HG03097 (cell line): ENCODE measurements around the gene BLCAP.
"Not testable (repeated sequence)": the region's sequence is repeated elsewhere in the genome, so short reads cannot be mapped to it uniquely, and the experiment has no call there.

Source experiments
- ATAC-seq: cut with Tn5 transposase; IDR thresholded peaks from one replicate; pipeline ENCODE4 v1.9.1; 2021; ENCODE audit not compliant: unreplicated experiment, low FRiP score

BLCAP gene, protein sequence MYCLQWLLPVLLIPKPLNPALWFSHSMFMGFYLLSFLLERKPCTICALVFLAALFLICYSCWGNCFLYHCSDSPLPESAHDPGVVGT

DNA sequence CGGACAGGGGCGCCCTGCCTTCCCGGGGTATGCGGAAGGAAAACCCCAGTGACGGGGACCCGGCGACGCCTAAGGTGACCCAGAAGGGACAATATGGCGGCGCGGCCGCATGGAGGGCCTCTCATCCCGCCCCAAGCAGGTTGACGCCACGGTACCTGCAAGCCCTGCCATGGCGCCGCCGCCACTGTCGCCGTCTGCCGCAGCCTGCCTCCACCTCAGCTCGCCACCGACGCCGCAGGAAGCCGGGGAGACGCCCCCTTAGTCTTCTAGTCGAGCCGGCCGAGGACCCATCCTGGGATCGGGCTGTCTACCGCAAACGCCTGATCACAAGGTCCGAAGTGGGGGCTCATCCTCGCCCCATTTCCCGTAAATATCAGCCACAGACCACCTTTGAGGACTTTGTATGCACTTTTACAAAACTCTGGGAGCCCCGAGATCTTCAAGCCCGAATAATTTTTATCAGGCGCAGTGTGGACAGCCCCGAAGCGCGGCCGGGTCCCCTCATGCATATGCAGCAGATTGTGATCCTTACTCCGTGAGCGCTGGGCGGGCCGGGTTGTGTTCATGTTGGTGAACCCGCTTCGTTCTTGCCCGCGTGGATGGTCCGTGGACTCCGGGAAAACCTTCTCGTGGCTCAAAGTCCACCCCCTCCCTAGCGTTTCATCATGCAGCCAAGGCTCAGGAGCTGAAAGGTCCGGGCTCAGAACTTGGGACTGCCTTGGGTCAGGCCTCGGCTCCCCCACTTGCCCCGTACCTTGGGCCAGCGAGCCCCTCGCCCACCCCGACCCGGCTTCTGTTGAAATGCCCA lies at the start of gene BLCAP:
TSS of gene BLCAP (minus strand) at position 239 of the 808 bp plus-strand sequence. CDS start 8,702 bp downstream, outside the sequence.
- peak; percentile 51 for ATAC-seq

DNA sequence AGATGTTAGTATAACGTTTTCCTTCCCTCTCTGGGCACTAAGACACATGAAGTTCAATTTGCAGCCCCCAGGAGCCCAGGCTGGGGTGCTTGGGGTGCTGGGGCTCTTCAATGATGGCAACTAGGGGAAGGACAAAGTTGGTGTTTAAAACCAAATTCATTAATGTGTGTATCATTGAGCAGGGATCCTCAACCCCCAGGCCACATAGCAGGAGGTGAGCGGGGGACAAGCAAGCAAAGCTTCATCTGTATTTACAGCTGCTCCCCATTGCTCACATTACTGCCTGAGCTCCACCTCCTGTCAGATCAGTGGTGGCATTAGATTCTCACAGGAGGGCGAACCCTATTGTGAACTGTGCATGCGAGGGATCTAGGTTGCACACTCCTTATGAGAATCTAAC lies 49.8 kb upstream of the BLCAP start:
- not testable (repeated sequence) for ATAC-seq

DNA sequence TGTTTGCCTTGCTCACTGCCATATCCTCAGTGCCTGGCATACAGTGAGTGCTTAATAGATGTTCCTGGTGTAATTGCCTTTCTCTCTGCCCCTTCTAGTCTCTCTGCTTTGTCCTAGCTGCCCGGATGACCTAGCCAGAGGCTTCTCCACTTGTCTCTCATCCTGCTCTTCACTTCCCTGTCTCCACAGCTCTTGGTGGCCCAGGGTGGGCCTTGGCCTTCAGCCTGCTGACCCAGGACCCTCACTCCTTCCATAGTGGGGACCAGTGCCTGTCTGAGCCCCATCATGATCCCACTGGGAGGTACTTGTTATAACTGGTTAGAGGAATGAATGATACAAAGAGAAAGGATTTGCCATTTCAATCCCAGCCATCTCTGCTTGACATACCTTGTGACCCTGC lies 49.2 kb upstream of the BLCAP start:
- no peak for ATAC-seq

DNA sequence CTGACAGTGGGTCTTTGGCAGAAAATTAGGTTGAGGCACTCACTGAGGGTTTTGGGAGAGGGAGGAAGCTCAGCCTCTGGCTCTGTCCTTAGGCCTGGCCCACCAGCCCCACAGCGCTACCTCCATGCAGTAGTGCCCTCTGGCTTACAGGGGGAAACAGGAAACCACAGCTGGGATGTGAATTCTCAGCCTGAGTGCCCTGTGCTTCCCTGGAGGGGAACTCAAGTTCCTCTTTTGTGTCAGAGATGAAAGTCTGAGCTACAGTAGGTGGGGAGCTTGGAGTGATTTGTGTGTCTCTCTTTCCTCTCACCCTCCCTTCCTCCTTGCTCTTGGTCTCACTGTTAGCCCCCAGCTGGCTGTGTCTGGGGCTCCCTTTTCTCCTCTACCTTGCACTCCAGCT lies 48.2 kb upstream of the BLCAP start:
- no peak for ATAC-seq

DNA sequence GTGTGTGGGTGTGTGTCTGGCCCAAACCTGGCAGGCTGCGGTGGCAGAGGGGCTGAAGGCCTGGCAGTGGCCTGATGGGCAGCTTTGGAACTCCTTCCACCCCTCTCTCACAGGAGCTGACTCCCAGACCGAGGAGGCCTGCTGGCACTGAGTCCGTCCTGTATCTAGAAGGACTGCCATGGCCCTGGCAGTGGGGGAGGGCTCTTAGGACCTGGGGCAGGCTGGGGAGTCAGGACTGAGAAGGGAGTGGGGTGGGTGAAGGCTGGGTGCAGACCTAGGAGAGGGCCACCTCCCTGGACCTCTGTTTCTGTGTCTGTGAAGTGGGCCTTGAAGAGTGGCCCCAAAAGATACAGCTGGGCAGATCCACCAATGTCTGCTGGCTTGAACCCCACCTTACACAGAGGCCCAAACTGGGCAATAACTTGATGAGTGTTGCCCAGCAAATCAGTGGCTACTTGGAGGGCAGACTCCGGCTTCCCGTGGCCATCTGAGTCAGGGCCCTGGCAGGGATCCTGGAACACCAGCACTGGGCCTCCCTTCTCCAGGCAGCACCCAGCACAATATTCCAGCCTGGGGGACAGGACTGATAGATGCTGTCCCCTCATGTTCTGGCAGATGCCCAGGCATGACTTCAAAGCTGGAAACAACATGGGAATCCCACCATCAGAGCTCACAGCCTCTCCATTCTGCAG lies 46.7 kb upstream of the BLCAP start:
- ATAC-seq = no peak

DNA sequence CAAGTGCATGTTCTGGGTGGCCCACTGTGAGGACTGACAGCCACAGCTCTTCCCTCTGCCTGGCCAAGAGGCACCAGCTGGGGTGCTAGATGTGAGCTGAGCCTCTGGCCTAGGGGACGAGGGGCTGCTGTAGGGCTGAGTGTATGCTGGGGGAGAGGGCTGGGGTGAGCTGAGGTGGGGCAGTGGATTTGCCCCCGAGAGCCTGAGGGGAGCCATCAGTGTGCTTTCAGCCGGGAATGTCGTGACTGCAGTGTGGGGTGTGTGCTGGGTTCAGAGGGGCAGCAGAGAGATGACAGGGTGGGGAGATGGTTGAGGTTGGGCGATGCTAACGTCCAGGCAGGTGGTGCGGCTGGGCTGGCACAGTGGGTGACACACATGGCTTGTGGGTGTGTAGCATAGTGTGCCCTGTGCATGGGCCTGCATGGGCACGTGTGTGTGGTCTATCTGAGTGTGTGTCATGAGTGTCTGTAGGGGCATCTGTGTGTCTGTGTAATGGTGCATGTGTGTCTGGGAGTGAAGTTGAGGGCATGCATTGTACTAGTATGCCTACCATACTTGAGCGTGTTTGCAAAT lies 46.0 kb upstream of the BLCAP start:
- no peak for ATAC-seq

DNA sequence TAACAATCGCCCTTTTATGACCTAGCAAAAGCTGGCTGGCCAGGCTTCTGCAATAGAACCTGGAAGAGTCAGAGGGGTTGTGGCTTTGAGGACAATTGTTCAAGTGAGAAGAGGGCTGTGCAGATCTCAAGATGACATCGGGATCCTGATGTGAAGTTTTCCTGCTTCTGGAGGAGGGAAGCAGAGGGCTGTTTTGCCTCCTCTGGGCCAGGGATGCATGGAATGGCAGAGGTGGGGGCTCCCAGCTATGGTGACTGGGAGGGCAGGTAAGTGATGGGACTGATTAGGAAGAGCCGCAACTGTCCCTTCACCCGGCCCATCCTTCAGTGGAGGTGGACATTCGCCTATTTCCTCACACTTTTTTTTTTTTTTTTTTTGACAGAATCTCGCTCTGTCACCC lies 43.4 kb upstream of the BLCAP start:
- ATAC-seq = no peak

DNA sequence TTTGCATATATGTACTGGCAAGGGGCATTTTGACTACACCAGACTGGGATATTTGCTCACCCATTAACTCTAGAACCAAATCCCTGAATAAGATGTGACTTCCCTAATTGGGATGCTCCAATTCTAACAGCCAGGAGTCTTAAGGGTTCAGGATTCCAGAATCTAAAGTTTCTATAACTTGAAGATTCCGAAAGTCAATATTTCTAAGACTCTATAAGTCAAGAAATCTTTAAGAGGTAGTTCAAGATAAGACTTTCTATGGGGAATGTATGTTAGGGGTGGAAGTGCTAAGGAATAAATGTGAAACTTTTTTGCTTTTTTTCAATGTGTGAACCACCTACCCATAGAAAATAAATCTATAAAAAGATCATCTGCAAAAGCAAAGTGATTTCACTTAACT lies 42.7 kb upstream of the BLCAP start:
- ATAC-seq = no peak

DNA sequence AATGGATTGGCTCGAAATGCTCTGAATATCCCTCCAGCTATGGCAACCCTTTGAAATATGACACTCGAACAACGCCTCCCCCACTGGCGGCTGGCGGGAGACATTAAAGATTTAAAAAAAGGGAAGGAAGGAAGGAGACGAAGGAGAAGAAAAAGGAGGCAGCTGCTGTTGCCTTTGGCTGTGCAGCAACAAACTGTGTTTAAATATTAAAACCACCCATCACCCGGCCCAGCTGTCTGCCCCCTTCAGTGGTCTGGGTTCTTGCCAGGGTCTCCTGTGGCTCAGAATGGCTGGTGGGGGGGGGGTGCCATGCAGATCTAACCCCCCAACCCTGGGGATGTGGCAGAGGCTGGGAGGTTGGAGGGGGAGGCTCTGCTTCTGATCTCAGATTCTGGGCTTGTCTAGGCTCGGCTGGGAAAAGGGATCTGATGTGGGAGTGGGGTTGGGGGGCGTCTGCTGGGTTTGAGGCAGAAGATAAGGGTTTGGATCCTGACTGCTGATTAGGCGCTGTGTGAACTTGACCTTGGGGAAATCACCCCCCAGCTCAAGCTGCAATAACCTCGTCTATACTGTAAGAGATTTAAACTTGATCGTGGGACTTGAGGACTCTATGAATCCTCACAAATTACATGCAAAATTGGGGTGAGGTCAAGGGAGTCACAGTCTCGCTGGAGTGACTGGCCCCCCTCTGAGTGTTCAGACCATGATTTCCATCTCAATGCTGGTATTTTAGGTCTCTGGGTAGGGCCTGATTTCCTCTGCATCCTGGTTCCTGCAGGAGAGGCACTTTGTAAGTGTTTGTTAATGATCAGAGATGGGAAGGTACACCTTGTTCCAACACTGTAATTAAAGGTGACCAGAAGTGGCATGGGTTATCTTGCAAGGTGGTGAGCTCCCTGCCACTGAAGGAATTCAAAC lies 40.3 kb upstream of the BLCAP start:
- ATAC-seq = no peak

DNA sequence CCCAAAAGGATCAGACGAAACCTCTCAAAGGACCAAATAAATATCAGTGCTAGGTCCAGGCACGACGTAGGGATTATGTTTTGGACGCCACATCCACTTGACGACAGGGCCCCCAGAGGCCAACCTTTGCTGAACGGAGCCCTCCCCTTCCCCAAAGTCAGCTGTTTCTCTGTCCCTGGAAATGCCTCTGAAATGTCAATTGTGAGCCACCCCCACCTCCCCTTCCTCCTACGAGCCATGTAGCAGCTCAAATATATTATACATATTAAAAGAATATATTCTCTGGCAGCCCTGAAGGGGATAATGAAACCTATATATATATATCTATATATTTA lies 39.6 kb upstream of the BLCAP start:
- ATAC-seq = no peak

DNA sequence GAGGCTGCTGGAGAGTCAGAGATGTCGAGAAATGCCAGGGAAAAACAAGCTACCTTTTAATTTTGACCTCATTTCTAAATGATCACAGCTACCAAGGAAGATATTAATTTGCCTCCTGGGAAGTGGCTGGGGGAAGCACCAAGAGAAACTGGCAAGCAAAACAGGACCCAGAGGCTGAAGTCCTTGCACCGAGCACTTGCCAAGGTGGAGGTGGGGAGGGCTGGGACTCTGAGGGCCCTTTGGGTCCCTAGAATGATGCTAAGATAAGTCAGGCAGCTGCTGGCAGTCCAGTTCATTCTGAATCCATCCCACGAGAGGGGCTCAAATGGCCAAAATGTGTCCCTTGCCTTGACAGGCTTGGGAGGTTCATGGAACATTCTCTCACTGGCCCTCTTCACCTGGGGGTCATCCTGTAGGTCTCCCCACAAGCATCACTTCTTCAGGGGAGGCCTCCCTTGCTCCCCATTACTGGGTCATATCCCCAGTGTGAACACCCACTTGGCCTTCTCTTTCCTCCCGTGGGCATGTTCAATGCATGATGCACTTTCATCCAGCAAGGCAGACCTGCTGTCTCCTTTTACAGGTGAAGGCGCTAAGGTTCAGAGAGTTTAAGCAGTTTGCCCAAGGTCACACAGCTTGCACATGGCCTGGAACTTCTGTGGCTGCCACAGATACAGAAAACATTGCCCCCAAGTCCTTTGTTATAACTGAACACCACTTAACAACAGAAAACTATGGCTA lies 39.1 kb upstream of the BLCAP start:
- no peak for ATAC-seq

DNA sequence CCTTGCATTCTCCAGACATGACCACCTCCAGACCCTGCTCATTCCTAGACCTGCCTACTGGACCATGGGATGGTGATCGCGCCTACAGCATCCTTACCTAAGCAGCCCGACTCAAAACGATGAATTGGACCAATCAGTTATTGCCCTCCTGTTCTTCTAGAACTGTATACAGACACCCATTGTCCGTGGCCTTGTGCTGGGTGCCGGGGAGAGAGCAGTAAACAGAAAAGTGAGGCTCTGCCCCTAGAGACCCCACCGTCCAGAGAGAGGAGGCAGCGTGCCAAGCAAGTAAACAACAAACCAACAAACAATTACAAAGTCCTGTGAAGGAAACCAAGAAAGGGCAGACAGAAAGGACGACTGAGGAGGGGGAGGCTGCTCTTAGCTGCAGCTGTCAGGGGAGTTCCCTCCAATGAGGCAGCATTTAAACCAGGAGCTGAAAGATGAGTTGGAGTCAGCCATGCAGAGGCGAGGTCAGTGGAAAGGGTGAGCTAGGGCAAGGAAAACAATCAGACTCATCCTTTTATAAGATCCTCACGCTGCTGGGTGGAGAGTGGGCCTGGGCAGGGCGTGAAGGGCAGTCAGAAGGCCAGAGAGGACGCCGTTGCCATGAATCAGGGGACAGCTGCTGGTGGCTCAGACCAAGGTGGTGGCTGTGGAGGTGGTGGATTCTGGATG lies 37.6 kb upstream of the BLCAP start:
- no peak for ATAC-seq

DNA sequence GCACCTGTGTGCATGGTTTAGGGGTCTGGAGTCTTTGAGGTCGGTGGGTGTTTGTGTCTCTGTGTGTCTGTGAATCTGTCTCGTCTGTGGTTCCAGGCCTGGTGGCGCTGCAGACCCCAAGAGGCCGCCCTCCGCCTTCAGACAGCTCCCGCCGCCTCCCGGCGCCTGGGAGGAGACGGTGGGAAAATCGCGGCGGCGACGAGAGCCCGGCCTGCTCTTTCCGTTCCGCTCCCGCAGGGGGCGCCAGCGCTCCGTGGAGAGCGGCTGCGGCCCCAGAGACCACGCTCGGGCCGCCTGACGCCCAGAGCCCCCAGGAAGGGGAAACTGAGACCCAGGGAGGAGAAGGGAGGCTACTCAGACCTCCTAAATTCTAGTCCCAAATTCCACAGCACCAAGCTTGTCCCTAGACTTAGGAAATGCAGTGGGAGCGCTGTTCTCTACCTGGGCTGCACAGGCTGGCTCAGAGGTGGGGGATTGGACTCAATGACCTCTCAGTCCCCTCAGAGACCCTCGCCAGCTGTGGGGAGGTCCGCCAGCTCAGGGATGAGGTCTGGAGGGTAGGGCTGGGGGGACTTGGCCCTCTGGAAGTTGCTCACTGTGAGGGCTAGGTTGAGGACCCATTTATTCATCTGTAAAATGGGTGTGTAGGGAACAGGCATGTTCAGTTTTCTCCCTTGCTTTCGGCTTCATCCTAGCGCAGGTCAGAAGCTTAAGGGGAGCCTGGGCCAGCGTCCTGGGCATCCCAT lies 36.9 kb upstream of the BLCAP start:
- no peak for ATAC-seq

DNA sequence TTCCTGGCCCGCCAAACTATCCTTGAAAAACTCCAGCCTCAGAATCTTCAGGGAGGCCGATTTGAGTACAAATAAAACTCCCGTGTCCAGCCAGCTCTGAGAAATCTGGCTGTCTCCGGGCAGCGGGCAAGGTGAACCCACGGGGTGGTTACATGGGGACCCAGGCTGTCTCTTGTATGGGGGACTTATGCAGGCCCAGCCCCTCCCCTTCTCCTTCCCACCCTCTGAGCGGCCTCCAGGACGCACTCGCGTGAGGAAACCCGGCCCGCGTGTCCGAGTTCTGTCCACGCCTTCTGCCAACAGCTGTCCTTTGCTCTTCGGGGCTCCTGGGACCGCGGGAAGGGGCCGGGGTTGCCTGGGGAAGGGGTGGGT lies 36.3 kb upstream of the BLCAP start:
- ATAC-seq = no peak

DNA sequence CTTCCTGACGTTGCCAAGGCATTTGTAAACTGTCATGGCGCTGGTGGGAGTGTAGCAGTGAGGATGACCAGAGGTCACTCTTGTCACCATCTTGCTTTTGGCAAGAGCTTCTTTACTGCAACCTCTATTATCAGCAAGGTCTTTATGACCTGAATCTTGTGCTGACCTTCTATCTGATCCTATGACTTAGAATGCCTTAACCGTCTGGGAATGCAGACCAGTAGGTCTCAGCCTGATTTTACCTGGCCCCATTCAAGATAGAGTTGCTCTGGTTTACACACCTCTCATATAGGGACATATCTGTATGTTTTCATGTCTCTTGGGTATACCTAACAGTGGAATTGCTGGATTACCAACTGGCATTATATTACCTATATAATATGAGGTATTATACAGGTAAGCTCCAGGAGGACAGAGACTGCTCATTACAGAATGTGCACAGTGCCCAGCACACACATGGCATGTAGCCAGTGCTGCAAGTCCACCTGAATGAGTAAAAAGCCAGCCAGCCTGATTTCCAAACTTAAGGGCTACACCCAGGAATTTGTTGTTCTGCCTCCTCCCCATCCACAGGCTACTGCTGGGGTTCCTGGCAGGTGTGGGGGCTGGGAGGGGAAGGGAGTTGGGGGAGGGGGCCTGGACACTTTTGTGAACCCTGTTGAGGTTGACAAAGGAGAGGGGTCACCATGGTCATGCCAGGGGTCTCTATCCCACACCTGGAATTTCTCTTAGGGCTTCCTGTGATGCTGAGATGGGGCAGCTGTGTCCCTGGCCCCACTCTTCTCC lies 35.2 kb upstream of the BLCAP start:
- no peak for ATAC-seq

DNA sequence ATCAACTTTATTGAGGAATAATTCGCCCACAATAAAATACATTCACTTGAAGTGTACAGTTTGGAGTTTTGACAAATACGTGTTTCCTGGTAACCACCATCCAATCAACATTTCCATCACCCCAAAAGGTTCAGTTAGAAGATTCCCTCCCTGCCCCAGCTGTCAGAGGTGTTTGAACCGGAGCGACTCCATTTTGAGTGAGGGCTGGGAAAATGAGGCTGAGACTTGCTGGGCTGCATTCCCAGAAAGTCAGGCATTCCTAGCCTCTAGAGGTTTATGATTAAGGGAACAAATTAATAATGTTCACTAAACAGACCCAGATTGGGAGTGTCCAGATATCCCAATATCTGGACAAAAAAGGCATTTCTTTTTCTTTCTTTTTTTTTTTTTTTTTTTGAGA lies 33.0 kb upstream of the BLCAP start:
- ATAC-seq = no peak

DNA sequence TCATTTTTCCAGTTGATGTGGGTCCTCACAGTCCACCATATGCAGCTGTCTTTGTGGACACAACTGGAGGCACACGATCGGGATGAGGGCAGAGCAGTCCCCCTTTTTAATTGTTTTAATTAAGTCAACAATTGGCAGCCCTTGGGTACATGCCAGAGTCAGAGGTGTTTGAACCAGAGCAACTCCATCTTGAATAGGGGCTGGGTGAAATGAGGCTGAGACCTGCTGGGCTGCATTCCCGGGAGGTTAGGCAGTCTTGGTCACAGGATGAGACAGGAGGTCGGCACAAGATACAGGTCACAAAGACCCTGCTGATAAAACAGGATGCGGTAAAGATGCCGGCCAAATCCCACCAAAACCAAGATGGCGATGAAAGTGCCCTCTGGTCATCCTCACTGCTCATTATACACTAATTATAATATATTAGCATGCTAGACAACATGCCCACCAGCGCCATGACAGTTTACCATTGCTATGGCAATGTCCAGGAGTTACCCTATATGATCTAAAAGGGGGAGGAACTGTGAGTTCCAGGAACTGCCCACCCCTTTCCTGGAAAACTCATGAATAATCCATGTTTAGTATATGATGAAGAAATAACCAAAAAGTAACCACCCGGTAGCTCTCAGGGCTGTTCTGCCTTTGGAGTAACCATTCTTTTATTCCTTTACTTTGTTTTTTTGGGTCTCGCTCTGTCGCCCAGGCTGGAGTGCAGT lies 31.8 kb upstream of the BLCAP start:
- no peak for ATAC-seq
